IMR-90 (cell line): ENCODE measurements around the gene ABCB10. TPM values are rescaled to one million over a fixed set of nuclear protein-coding genes. Genes with fewer than 3 reads are reported as not detected.

ENCODE experiments used
- ATAC-seq: fragments of 200-7000 bp; cut with Tn5 transposase; 2 replicates; pipeline ENCODE4 v1.9.1; 2020; ENCODE audit warnings: low read depth, mild to moderate bottlenecking, moderate library complexity
- BruUV-seq: library from RNA; stranded (reverse); fragments of 400-500 nt; replicated peaks from 2 replicates; lab custom pipeline; 2021; lab: Mats Ljungman, UMichigan
- CTCF ChIA-PET: fragments of 300-600 bp; formaldehyde crosslinking; extraction: SDS; loops from one replicate; lab custom pipeline; 2021; ENCODE audit warnings: antibody characterized with exemption; lab: Yijun Ruan, JAX
- POLR2A ChIA-PET: fragments of 300-600 bp; sonication (Branson Sonifier 250); formaldehyde crosslinking; loops from one replicate; lab custom pipeline; 2022; ENCODE audit warnings: antibody characterized with exemption; ENCODE audit not compliant: unreplicated experiment; lab: Charles Lee
- DNase-seq: peaks from one replicate; pipeline ENCODE4 v3.0.0; 2013
- H2AFZ ChIP-seq: replicated peaks from 2 replicates; pipeline ENCODE3; 2013; ENCODE audit warnings: low read length, mild to moderate bottlenecking; ENCODE audit not compliant: poor library complexity
- H2AK5ac ChIP-seq: 2 replicates; pipeline ENCODE4 v1.6.1; 2013; ENCODE audit warnings: low read depth, low read length, inconsistent platforms
- H2AK9ac ChIP-seq: replicated peaks from 2 replicates; pipeline ENCODE3; 2013; ENCODE audit warnings: mild to moderate bottlenecking, low read depth, low read length, moderate library complexity; ENCODE audit not compliant: poor library complexity
- H2BK120ac ChIP-seq: 2 replicates; pipeline ENCODE4 v1.6.1; 2013; ENCODE audit warnings: low read depth, low read length, inconsistent platforms
- H2BK15ac ChIP-seq: 3 replicates; pipeline ENCODE4 v1.6.1; 2013; ENCODE audit warnings: low read depth, low read length, inconsistent platforms
- H2BK20ac ChIP-seq: 2 replicates; pipeline ENCODE4 v1.6.1; 2013; ENCODE audit warnings: low read depth, mild to moderate bottlenecking, inconsistent platforms, low read length, moderate library complexity
- H2BK5ac ChIP-seq: 2 replicates; pipeline ENCODE4 v1.6.1; 2013; ENCODE audit warnings: mild to moderate bottlenecking, low read depth, low read length, inconsistent platforms; ENCODE audit not compliant: poor library complexity, severe bottlenecking
- H3K14ac ChIP-seq: replicated peaks from 2 replicates; pipeline ENCODE4 v1.6.1; 2013; ENCODE audit warnings: low read depth, low read length, inconsistent platforms
- H3K18ac ChIP-seq: 2 replicates; pipeline ENCODE4 v1.6.1; 2013; ENCODE audit warnings: low read depth, low read length, control low read depth
- H3K23ac ChIP-seq: 2 replicates; pipeline ENCODE4 v1.6.1; 2013; ENCODE audit warnings: low read depth, low read length, inconsistent platforms
- H3K27ac ChIP-seq: 2 replicates; pipeline ENCODE4 v1.5.1; 2013; ENCODE audit warnings: mild to moderate bottlenecking, control low read depth, low read length; ENCODE audit not compliant: insufficient read depth
- H3K27me3 ChIP-seq: 2 replicates; pipeline ENCODE4 v1.6.1; 2013; ENCODE audit warnings: low read length; ENCODE audit not compliant: control insufficient read depth, insufficient read depth
- H3K36me3 ChIP-seq: 2 replicates; pipeline ENCODE4 v1.6.1; 2013; ENCODE audit warnings: low read length, mixed read lengths; ENCODE audit not compliant: control insufficient read depth, insufficient read depth
- H3K4ac ChIP-seq: 2 replicates; pipeline ENCODE4 v1.6.1; 2013; ENCODE audit warnings: low read depth, low read length, inconsistent platforms
- H3K4me1 ChIP-seq: 2 replicates; pipeline ENCODE4 v1.6.1; 2013; ENCODE audit warnings: low read length, mixed read lengths; ENCODE audit not compliant: control insufficient read depth, insufficient read depth
- H3K4me2 ChIP-seq: 2 replicates; pipeline ENCODE4 v1.6.1; 2013; ENCODE audit warnings: low read depth, mild to moderate bottlenecking, control low read depth, low read length, moderate library complexity
- H3K4me3 ChIP-seq: 2 replicates; pipeline ENCODE4 v1.5.1; 2013; ENCODE audit warnings: low read depth, mild to moderate bottlenecking, control low read depth, low read length, moderate library complexity; ENCODE audit not compliant: insufficient read depth
- H3K56ac ChIP-seq: 2 replicates; pipeline ENCODE4 v1.6.1; 2013; ENCODE audit warnings: low read length, inconsistent platforms; ENCODE audit not compliant: insufficient read depth; ENCODE audit errors: extremely low read depth
- H3K79me1 ChIP-seq, 2 experiments: 2 replicates each; pipeline ENCODE4 v1.6.1; 2013; ENCODE audit warnings: low read length in 2 of 2, inconsistent platforms in 1 of 2, low read depth in 1 of 2
- H3K9ac ChIP-seq: 2 replicates; pipeline ENCODE4 v1.6.1; 2013; ENCODE audit warnings: low read depth, low read length, control low read depth
- H3K9me1 ChIP-seq: 2 replicates; pipeline ENCODE4 v1.6.1; 2013; ENCODE audit warnings: low read length, inconsistent platforms; ENCODE audit not compliant: insufficient read depth
- H3K9me3 ChIP-seq: 2 replicates; pipeline ENCODE4 v1.6.1; 2013; ENCODE audit warnings: low read length; ENCODE audit not compliant: control insufficient read depth, insufficient read depth
- H4K20me1 ChIP-seq: 2 replicates; pipeline ENCODE4 v1.6.1; 2013; ENCODE audit warnings: low read length, inconsistent platforms; ENCODE audit not compliant: insufficient read depth
- H4K5ac ChIP-seq: 2 replicates; pipeline ENCODE4 v1.6.1; 2013; ENCODE audit warnings: mild to moderate bottlenecking, low read depth, low read length, control low read depth
- H4K8ac ChIP-seq, 2 experiments: 2 replicates each; pipeline ENCODE4 v1.6.1; 2013; ENCODE audit warnings: low read depth in 2 of 2, low read length in 2 of 2, control low read depth in 1 of 2, inconsistent platforms in 1 of 2
- H4K91ac ChIP-seq: 2 replicates; pipeline ENCODE4 v1.6.1; 2013; ENCODE audit warnings: low read depth, low read length, inconsistent platforms; ENCODE audit not compliant: insufficient read depth
- BHLHE40 ChIP-seq: fragments of 150-350 bp; IDR thresholded peaks from 2 replicates; pipeline ENCODE4 v1.6.1; 2016; ENCODE audit warnings: mild to moderate bottlenecking, low read depth, low read length
- CEBPB ChIP-seq: IDR thresholded peaks from 2 replicates; pipeline ENCODE4 v1.6.1; 2012; ENCODE audit warnings: low read depth, low read length, improper control_type of control experiment
- CHD1 ChIP-seq: IDR thresholded peaks from 2 replicates; pipeline ENCODE4 v1.6.1; 2012; ENCODE audit warnings: low read depth, low read length, improper control_type of control experiment
- CTCF ChIP-seq: conservative IDR thresholded peaks from 2 replicates; pipeline ENCODE4 v1.5.1; 2012; ENCODE audit warnings: mild to moderate bottlenecking, low read depth, low read length, improper control_type of control experiment
- ELK1 ChIP-seq: fragments of 150-350 bp; IDR thresholded peaks from 2 replicates; pipeline ENCODE4 v1.6.1; 2016; ENCODE audit warnings: low read depth, mild to moderate bottlenecking, low read length, moderate library complexity, borderline replicate concordance
- FOS ChIP-seq: fragments of 150-350 bp; IDR thresholded peaks from 2 replicates; pipeline ENCODE4 v1.6.1; 2016; ENCODE audit warnings: low read depth, low read length
- MAFK ChIP-seq: IDR thresholded peaks from 2 replicates; pipeline ENCODE4 v1.6.1; 2012; ENCODE audit warnings: low read depth, low read length, improper control_type of control experiment
- MAZ ChIP-seq: IDR thresholded peaks from 2 replicates; pipeline ENCODE4 v1.6.1; 2012; ENCODE audit warnings: low read depth, mild to moderate bottlenecking, low read length, improper control_type of control experiment, moderate library complexity, borderline replicate concordance
- MXI1 ChIP-seq: IDR thresholded peaks from 2 replicates; pipeline ENCODE4 v1.6.1; 2012; ENCODE audit warnings: low read depth, mild to moderate bottlenecking, low read length, moderate library complexity, borderline replicate concordance
- NFE2L2 ChIP-seq: fragments of 150-350 bp; IDR thresholded peaks from 2 replicates; pipeline ENCODE4 v1.6.1; 2016; ENCODE audit warnings: low read depth, mild to moderate bottlenecking, low read length
- POLR2A ChIP-seq: IDR thresholded peaks from 2 replicates; pipeline ENCODE4 v1.6.1; 2012; ENCODE audit warnings: mild to moderate bottlenecking, low read depth, low read length
- RAD21 ChIP-seq: IDR thresholded peaks from 2 replicates; pipeline ENCODE4 v1.6.1; 2012; ENCODE audit warnings: low read length, improper control_type of control experiment
- RCOR1 ChIP-seq: IDR thresholded peaks from 2 replicates; pipeline ENCODE4 v1.6.1; 2012; ENCODE audit warnings: mild to moderate bottlenecking, low read length, improper control_type of control experiment; ENCODE audit not compliant: insufficient replicate concordance
- RFX5 ChIP-seq: IDR thresholded peaks from 2 replicates; pipeline ENCODE4 v1.8.0; 2012; ENCODE audit warnings: low read depth, mild to moderate bottlenecking, low read length, moderate library complexity
- SMC3 ChIP-seq: fragments of 150-350 bp; IDR thresholded peaks from 2 replicates; pipeline ENCODE4 v1.6.1; 2016; ENCODE audit warnings: low read depth, mild to moderate bottlenecking, antibody characterized with exemption, low read length, moderate library complexity
- USF2 ChIP-seq: fragments of 150-350 bp; IDR thresholded peaks from 2 replicates; pipeline ENCODE4 v1.6.1; 2017; ENCODE audit warnings: mild to moderate bottlenecking, antibody characterized with exemption, low read length, low read depth
- WGBS, 2 experiments: methylation state at CpG; one replicate each; pipeline versions ENCODE4 v1.1.5 to v1.1.7; 2013; ENCODE audit warnings: missing lambda C conversion rate in 2 of 2; ENCODE audit not compliant: insufficient read length in 1 of 2; ENCODE audit errors: extremely low coverage in 2 of 2; 5-methylcytosine and 5-hydroxymethylcytosine counted together
- dilution Hi-C: fragments of 300-500 bp; cut with HindIII; formaldehyde crosslinking; loops from one replicate; pipeline ENCODE4 v1.14.3; 2018; ENCODE audit warnings: low sequenced_read_pairs; ENCODE audit not compliant: unreplicated experiment
- in situ Hi-C: fragments of 300-500 bp; cut with MboI; formaldehyde crosslinking; loops from 3 replicates; pipeline ENCODE4 v1.14.3; 2019; ENCODE audit warnings: low sequenced_read_pairs, inconsistent platforms, mixed read lengths
- intact Hi-C: fragments of 100-400 bp; cut with micrococcal nuclease; formaldehyde crosslinking; loops from 2 replicates; pipeline ENCODE4 v1.10.0; 2022
- polyA plus RNA-seq, 3 experiments: library from polyadenylated mRNA; depleted of rRNA; stranded (reverse); fragments of >200 nt; gene quantifications; 2 replicates each; pipeline ENCODE4 v1.2.3, GENCODE V29; 2012; ENCODE audit warnings: low replicate concordance in 1 of 3
- total RNA-seq: library from RNA; depleted of rRNA; stranded (reverse); fragments of >200 nt; gene quantifications from 2 replicates; pipeline ENCODE4 v1.2.3, GENCODE V29; 2012

ABCB10 gene
- total and polyA plus RNA-seq, 2 of the 4 experiments (the other 2 are of a cell fraction): 6.5 to 10.9 TPM

- H3K18ac ChIP-seq: no peak overlapping the region
- H3K27me3 ChIP-seq: no peaks in the 10 kb centered on the region
- ChIA-PET CTCF (no interaction called here), POLR2A (no interaction called here)
- peaks cover 7% of the 10 kb centered on the region; the same call in 1 of the 2 replicates for H3K9me1 ChIP-seq
- H3K14ac ChIP-seq: no peak overlapping the region
- H2AK9ac ChIP-seq: no peak overlapping the region
- no peaks in the 10 kb centered on the region for H4K20me1 ChIP-seq
- H2AFZ ChIP-seq: no peak overlapping the region
- no TSS peak for BruUV-seq
- H3K4me3 ChIP-seq: no peak overlapping the region
- no peak overlapping the region for H2BK15ac ChIP-seq
- no peaks in the 10 kb centered on the region; a peak in 1 of 4 replicates for H3K79me1 ChIP-seq
- H3K4ac ChIP-seq: no peak overlapping the region
- TF ChIP-seq USF2 (no peak), MAZ (no peak), RCOR1 (no peak), CHD1 (no peak), RAD21 (no peak), POLR2A (no peak), FOS (no peak), NFE2L2 (no peak), MAFK (no peak), SMC3 (no peak), MXI1 (no peak), CTCF (no peak), ELK1 (no peak), RFX5 (no peak), BHLHE40 (no peak), CEBPB (no peak)
- no peak overlapping the region for H2BK5ac ChIP-seq
- no peak overlapping the region for H3K23ac ChIP-seq
- H3K27ac ChIP-seq: no peak overlapping the region
- no peaks in the 10 kb centered on the region for H3K36me3 ChIP-seq
- ATAC-seq: no peak
- WGBS, 2 experiments: no CpG with 5 or more reads among the region's 2 CpGs
- in situ Hi-C loops: no loop called here
- dilution Hi-C loops: no loop called here
- H3K56ac ChIP-seq: no peak overlapping the region
- no peak overlapping the region for H2BK120ac ChIP-seq
- H3K9me3 ChIP-seq: no peaks in the 10 kb centered on the region
- no peak overlapping the region for H3K4me2 ChIP-seq
- DNase-seq: peak; percentile 4
- intact Hi-C loops: no loop called here
- no peak overlapping the region for H4K91ac ChIP-seq
- H4K8ac ChIP-seq: no peak overlapping the region
- no peak overlapping the region for H2AK5ac ChIP-seq
- no peaks in the 10 kb centered on the region; the same call in 1 of the 2 replicates for H3K4me1 ChIP-seq
- H3K9ac ChIP-seq: no peak overlapping the region
- no peak overlapping the region for H2BK20ac ChIP-seq
- H4K5ac ChIP-seq: no peak overlapping the region
These were observed 26.8 kb upstream of the ABCB10 start for GRCh38 chr1:229585338-229585737.
